Omental fat pad (tissue), 4 donors: ENCODE results near the gene BICDL2. TPM values are rescaled to one million over a fixed set of nuclear protein-coding genes. Genes with fewer than 3 reads are reported as not detected.

Source experiments
- ATAC-seq: fragments of 150-250 bp; one replicate; pipeline ENCODE4 v1.9.1; 2016; ENCODE audit warnings: mild to moderate bottlenecking, moderate library complexity; ENCODE audit not compliant: low FRiP score
- DNase-seq: peaks from one replicate; pipeline ENCODE4 v3.0.0-alpha.2; 2019; ENCODE audit warnings: low spot score
- CTCF ChIP-seq, 3 donors: fragments of 450-650 bp; IDR thresholded peaks; one replicate each; pipeline ENCODE4 v1.5.1; 2016 to 2017; ENCODE audit warnings: antibody characterized with exemption in 3 of 3, mild to moderate bottlenecking in 3 of 3, moderate library complexity in 2 of 3
- total RNA-seq, 4 donors: library from RNA; depleted of rRNA; stranded (reverse); fragments of >200 nt; gene quantifications; one replicate each; pipeline ENCODE4 v1.1.0, GENCODE V29; 2016

Gene BICDL2
- total RNA-seq, 4 donors from 2014 or later: 0.47 TPM; not detected in 3

- ATAC-seq: no peak
- no peak for TF ChIP-seq CTCF (IDR thresholded peaks at IDR 0.05)
These were observed 2.2 kb upstream of the BICDL2 start for GRCh38 chr16:3038896-3039295.

GRCh38 chr16:3038256-3038655 lies 1.5 kb upstream of the BICDL2 start:
- no peak for DNase-seq
- no peak for ATAC-seq
- no peak for TF ChIP-seq CTCF (IDR thresholded peaks at IDR 0.05)

More at GRCh38 chr16:3038896-3039295, 2.2 kb upstream of the BICDL2 start:
- DNase-seq: no peak

- TF ChIP-seq CTCF (IDR thresholded peaks at IDR 0.05): no peak
These were observed 595 bp downstream of the BICDL2 start for GRCh38 chr16:3035972-3036725.

GRCh38 chr16:3035289-3035971 lies 1.3 kb downstream of the BICDL2 start:
- DNase-seq (no peak), ATAC-seq (no peak)
- TF ChIP-seq CTCF (IDR thresholded peaks at IDR 0.05): no peak

More at GRCh38 chr16:3035972-3036725, 595 bp downstream of the BICDL2 start:
- DNase-seq (no peak), ATAC-seq (no peak)

GRCh38 chr16:3032624-3033023 lies 4.1 kb downstream of the BICDL2 start:
- TF ChIP-seq CTCF (IDR thresholded peaks at IDR 0.05): no peak
- no peak for ATAC-seq
- no peak for DNase-seq

- ATAC-seq (no peak), DNase-seq (no peak)
- TF ChIP-seq CTCF (IDR thresholded peaks at IDR 0.05): no peak
These were observed 6.2 kb downstream of the BICDL2 start for GRCh38 chr16:3030222-3031212.
